ENCODE results near the gene NXPH3.

GRCh38 chr17:49621420-49621819 is 45.7 kb downstream of the NXPH3 start:
- TF ChIP-seq POLR2A (IDR thresholded peaks at IDR 0.05; ENCODE audit: low read length) = no peak
- no peak for TF ChIP-seq GATA1 (IDR thresholded peaks at IDR 0.05; ENCODE audit: low read depth, low read length)
